ENCODE measurements around the gene SMOC1. TPM values are rescaled to one million over a fixed set of nuclear protein-coding genes. Genes with fewer than 3 reads are reported as not detected.

Gene SMOC1
- total and polyA plus RNA-seq, 9 of the 15 experiments (the other 6 are each of a cell fraction or from before 2014, with no cell fraction given), result 0.04 TPM; not detected in 8

- BruUV-seq (replicated peaks), result no TSS peak
- FAIRE-seq, result no peak
Observed at GRCh38 chr14:69964841-69965240, 85.6 kb downstream of the SMOC1 start.

More at GRCh38 chr14:69964841-69965240, 85.6 kb downstream of the SMOC1 start:
- in situ Hi-C loops (cut with MboI) (no loop called here), intact Hi-C loops (cut with micrococcal nuclease) (no loop called here)
- TF ChIP-seq FOXO4 (CRISPR knock-in tag; IDR thresholded peaks at IDR 0.05) (no peak), SUPT5H (IDR thresholded peaks at IDR 0.05) (no peak), SIRT6 (IDR thresholded peaks at IDR 0.05; ENCODE audit: low read depth, low read length) (no peak), SMAD1 (IDR thresholded peaks at IDR 0.05; ENCODE audit: low read depth, low read length, partially characterized antibody) (no peak), ETS1 (conservative IDR thresholded peaks at IDR 0.05; ENCODE audit: control insufficient read depth, low read depth, low read length) (no peak), JUND (IDR thresholded peaks at IDR 0.05; ENCODE audit: borderline replicate concordance, low read depth, low read length) (no peak), JUND (tag; IDR thresholded peaks at IDR 0.05; ENCODE audit: borderline replicate concordance, low read depth, low read length) (no peak), PHB2 (IDR thresholded peaks at IDR 0.05; ENCODE audit: low read depth) (no peak), ESRRB (CRISPR knock-in tag; IDR thresholded peaks at IDR 0.05; ENCODE audit: borderline replicate concordance) (no peak), RBM25 (IDR thresholded peaks at IDR 0.05; ENCODE audit: low read depth, low read length, severe bottlenecking) (no peak), RAD51 (IDR thresholded peaks at IDR 0.05; ENCODE audit: borderline replicate concordance, low read depth) (no peak), ZNF79 (CRISPR knock-in tag; IDR thresholded peaks at IDR 0.05; ENCODE audit: low read depth) (no peak), SP1 (CRISPR knock-in tag; IDR thresholded peaks at IDR 0.05) (no peak), TAF1 (IDR thresholded peaks at IDR 0.05; ENCODE audit: control insufficient read depth, extremely low read depth, insufficient read depth, low read length, severe bottlenecking) (no peak), SMAD2 (IDR thresholded peaks at IDR 0.05; ENCODE audit: low read depth, low read length) (no peak), SAFB2 (IDR thresholded peaks at IDR 0.05; ENCODE audit: borderline replicate concordance, low read depth, low read length, severe bottlenecking) (no peak), GABPB2 (CRISPR knock-in tag; conservative IDR thresholded peaks at IDR 0.05) (no peak), ZNF23 (CRISPR knock-in tag; IDR thresholded peaks at IDR 0.05) (no peak), ZNF354B (CRISPR knock-in tag; IDR thresholded peaks at IDR 0.05) (no peak), TEAD4 (IDR thresholded peaks at IDR 0.05; ENCODE audit: low read length) (no peak), TEAD4 (CRISPR knock-in tag; IDR thresholded peaks at IDR 0.05; ENCODE audit: borderline replicate concordance) (no peak)
- TF ChIP-seq, protein P1, sequence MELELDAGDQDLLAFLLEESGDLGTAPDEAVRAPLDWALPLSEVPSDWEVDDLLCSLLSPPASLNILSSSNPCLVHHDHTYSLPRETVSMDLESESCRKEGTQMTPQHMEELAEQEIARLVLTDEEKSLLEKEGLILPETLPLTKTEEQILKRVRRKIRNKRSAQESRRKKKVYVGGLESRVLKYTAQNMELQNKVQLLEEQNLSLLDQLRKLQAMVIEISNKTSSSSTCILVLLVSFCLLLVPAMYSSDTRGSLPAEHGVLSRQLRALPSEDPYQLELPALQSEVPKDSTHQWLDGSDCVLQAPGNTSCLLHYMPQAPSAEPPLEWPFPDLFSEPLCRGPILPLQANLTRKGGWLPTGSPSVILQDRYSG (tag; conservative IDR thresholded peaks at IDR 0.05; ENCODE audit: low read depth), result no peak
- Histone ChIP-seq H4K20me1 (replicated peaks; ENCODE audit: control insufficient read depth, insufficient read depth, low read length) (no peaks in the 10 kb centered on the region), H3K36me3 (ENCODE audit: control insufficient read depth, insufficient read depth, low read length) (no peaks in the 10 kb centered on the region), H3K4me2 (ENCODE audit: insufficient read depth, low read length) (no peak overlapping the region), H3K27me3 (ENCODE audit: control insufficient read depth in 2 of 2, insufficient read depth in 2 of 2, low read length in 2 of 2) (no peaks in the 10 kb centered on the region; a peak in 1 of 5 replicates), H3K4me3 (no peak overlapping the region), H3K27ac (ENCODE audit: extremely low read depth, low read depth, low read length) (no peak overlapping the region), H3K79me2 (ENCODE audit: control insufficient read depth, insufficient read depth, low read length) (no peaks in the 10 kb centered on the region), H3K4me1 (replicated peaks in 1 of 2; ENCODE audit: control insufficient read depth in 2 of 2, insufficient read depth in 2 of 2, low read length in 2 of 2) (no peaks in the 10 kb centered on the region), H2AFZ (ENCODE audit: low read depth, low read length) (no peak overlapping the region), H3K9me3 (replicated peaks; ENCODE audit: control insufficient read depth, insufficient read depth, low read depth, low read length) (no peaks in the 10 kb centered on the region), H3K9me1 (ENCODE audit: control insufficient read depth, insufficient read depth, low read length) (no peaks in the 10 kb centered on the region), H3K9ac (ENCODE audit: insufficient read depth in 1 of 2, low read depth in 2 of 2, low read length in 2 of 2) (no peak overlapping the region)
- DNase-seq (ENCODE audit: extremely low read depth in 1 of 4, low spot score in 3 of 4) (no peak), ATAC-seq (no peak)
- POLR2A ChIA-PET, result no interaction called here
- CTCF ChIA-PET (ENCODE audit: low intra/inter-chr PET ratio), result no interaction called here
- 0% methylated on average over 4 of the region's 4 CpGs for WGBS (ENCODE audit: insufficient coverage, low coverage, missing lambda C conversion rate)
